Epithelial cell of esophagus (primary cell): ENCODE results near the gene DLGAP1.
A peak's percentile ranks its signal among the peaks of the same experiment; 100 is the strongest.

Source experiments
- DNase-seq: peaks from one replicate; pipeline ENCODE4 v3.0.0; 2010; ENCODE audit warnings: low read depth
- H3K4me3 ChIP-seq: 2 replicates; pipeline ENCODE4 v1.5.1; 2011; ENCODE audit warnings: mild to moderate bottlenecking, low read length, control low read depth
- TF ChIP-seq, protein P1 (sequence below): IDR thresholded peaks from 2 replicates; pipeline ENCODE4 v1.5.1; 2011; ENCODE audit warnings: low read depth, mild to moderate bottlenecking, low read length, control low read depth, inconsistent platforms; ENCODE audit not compliant: insufficient read depth; ENCODE audit errors: missing control alignments

Gene DLGAP1

DNA sequence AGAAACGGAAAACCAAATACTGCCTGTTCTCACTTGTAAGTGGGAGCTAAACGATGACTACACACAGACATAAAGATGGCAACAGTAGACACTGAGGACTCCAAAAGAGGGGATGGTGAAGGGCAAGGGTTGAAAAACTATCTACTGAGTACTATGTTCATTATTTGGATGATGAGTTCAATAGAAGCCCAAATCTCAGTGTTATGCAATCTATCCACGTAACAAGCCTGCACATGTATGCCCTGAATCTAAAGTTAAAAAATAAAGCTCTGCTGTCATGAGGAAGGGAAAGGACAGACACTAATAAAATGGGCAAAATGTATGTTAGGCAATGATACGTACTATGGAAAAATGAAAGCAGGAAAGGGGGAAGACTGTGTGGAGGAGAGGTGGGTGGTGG is 629.1 kb downstream of the DLGAP1 start:
- peak; percentile 62 for DNase-seq
- H3K4me3 ChIP-seq: no peak overlapping the region
- TF ChIP-seq, protein P1, sequence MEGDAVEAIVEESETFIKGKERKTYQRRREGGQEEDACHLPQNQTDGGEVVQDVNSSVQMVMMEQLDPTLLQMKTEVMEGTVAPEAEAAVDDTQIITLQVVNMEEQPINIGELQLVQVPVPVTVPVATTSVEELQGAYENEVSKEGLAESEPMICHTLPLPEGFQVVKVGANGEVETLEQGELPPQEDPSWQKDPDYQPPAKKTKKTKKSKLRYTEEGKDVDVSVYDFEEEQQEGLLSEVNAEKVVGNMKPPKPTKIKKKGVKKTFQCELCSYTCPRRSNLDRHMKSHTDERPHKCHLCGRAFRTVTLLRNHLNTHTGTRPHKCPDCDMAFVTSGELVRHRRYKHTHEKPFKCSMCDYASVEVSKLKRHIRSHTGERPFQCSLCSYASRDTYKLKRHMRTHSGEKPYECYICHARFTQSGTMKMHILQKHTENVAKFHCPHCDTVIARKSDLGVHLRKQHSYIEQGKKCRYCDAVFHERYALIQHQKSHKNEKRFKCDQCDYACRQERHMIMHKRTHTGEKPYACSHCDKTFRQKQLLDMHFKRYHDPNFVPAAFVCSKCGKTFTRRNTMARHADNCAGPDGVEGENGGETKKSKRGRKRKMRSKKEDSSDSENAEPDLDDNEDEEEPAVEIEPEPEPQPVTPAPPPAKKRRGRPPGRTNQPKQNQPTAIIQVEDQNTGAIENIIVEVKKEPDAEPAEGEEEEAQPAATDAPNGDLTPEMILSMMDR: no peak

GRCh38 chr18:3824101-3824500 is 631.0 kb downstream of the DLGAP1 start:
- TF ChIP-seq, protein P1: no peak
- no peak overlapping the region for H3K4me3 ChIP-seq
- no peak for DNase-seq

DNA sequence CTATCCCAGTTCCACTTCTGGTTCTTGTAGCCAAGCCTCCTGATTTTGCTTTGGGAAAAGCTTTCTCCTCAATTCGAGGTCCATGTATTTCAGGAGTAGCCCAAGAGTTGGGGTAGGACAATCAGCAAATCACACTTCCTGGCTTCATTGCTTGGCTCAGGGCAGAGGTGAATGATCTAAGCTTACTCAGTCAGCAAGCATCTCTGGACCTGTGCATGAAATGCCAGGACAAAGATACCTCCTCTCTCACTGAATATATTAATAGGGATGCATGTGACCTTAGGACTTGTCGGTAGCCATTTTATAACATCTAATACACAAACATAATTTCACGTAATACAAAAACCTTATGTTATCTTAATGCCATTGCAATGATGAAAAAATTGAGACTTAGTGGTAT is 632.0 kb downstream of the DLGAP1 start:
- TF ChIP-seq, protein P1: no peak
- no peak for DNase-seq

DNA sequence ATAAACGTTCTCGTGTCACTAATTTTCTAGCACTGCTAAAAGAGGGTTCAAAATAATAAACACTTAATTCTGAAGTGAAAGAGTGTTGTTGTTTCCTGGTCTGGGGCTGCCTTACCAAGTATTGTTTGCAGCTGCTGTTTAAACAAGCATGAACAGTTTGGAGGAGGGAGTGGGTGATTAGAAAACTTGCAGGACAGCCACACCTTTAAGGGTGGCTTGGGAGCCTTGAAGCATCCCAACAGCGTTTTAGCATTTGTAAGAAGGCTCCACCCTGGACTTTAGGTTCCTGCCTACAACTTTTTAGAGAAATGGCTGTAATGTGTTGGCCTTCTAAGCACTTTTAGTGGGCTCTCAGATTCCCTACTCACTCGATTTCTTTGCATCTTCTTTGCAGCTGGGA is 633.6 kb downstream of the DLGAP1 start:
- TF ChIP-seq, protein P1: no peak
- no peak overlapping the region for H3K4me3 ChIP-seq
- peak; percentile 25 for DNase-seq

More for the DNA sequence above, 632.0 kb downstream of the DLGAP1 start:
- H3K4me3 ChIP-seq: no peak overlapping the region

DNA sequence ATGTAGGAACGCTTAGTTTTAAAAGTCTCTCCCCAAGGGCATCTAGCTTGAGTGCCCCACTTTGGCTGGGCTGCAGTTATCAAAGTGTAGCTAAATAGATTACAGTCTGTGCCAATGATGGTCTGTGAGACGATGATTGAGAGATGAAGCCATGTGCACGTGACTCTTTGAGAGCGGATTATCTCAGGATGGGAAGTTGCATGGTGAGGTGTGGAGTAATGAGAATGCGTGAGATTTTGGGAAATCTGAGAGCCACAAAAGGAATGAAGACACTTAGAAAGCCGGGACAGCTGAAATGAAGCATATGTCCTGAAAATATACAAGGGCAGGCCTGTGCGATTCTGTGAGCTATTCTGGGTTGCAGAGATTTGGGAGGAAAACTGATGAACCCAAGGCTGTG is 635.1 kb downstream of the DLGAP1 start:
- no peak overlapping the region for H3K4me3 ChIP-seq
- TF ChIP-seq, protein P1: no peak
- DNase-seq: no peak

- no peak overlapping the region for H3K4me3 ChIP-seq
- peak; percentile 96 for DNase-seq
- TF ChIP-seq, protein P1: no peak
Observed at GRCh38 chr18:3816610-3817363, 638.3 kb downstream of the DLGAP1 start.

DNA sequence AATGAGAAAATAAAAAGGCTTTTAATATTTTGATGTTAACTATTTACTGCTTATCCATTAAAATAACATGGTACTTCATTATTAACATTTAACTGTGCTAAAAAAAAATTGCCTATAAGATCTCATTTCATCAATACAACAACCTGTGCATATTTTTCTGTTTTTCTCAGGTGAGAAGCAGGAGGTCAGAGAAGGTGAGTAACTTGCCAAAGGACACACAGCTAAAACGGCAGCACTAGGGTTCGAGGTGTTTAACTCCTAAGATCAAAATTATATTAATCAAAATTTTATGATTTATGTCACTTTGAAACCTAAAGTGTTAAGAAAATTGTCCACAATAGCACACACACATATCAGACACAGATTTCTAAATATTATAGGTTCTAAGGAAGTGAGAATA is 639.1 kb downstream of the DLGAP1 start:
- H3K4me3 ChIP-seq: no peak overlapping the region
- DNase-seq: no peak
- TF ChIP-seq, protein P1: no peak
